ENCODE results near the gene CNIH3.

The CNIH3 gene

DNA sequence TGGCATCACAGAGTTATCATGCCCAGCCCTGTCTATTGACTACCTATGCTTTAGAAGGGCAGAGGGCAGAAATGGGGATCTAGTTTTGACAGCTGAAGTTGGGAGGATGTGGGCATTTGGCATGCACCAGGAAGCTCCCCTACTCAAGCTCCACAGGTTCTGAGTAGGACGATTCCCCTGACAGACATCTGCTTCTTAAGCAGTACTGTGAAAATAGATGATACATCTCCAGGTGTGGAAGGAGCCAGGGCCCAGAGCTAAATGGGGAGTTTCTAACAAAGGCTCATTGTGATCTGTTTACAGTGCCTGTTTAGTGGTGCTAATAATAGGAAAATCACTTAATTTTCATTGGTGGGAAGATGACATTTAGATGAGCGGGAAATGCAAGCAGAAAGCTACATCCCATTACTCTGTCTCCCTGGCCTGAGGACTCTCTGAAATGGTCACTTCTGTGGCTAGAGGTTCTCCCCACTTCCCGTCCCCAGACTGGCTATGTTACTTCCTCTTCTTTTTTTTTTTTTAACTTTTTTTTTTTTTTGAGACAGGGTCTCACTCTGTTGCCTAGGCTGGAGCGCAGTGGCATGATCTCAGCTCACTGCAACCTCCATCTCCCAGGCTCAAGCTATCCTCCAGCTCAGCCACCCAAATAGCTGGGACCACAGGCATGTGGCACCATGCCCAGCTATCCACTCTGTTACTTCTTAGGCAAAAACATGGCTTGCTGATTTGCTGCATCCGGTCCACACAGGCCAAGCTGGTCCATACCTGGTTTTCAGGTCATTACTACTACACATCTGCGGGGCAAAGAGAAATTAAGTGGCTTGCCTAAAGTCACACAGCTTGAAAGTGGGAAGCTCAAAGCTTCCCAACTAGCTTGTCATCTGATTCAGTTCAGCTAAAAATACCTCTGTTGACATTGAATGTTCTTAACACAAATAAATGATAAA lies 23.2 kb upstream of the CNIH3 start:
- in situ Hi-C loops (cut with HindIII; ENCODE audit: low sequenced_read_pairs), result no loop called here
- H3K4me3 ChIP-seq (ENCODE audit: low read depth, low read length), result no peak overlapping the region
- peak; percentile 94 for DNase-seq (ENCODE audit: low read depth, low spot score)
- TF ChIP-seq, protein P1, sequence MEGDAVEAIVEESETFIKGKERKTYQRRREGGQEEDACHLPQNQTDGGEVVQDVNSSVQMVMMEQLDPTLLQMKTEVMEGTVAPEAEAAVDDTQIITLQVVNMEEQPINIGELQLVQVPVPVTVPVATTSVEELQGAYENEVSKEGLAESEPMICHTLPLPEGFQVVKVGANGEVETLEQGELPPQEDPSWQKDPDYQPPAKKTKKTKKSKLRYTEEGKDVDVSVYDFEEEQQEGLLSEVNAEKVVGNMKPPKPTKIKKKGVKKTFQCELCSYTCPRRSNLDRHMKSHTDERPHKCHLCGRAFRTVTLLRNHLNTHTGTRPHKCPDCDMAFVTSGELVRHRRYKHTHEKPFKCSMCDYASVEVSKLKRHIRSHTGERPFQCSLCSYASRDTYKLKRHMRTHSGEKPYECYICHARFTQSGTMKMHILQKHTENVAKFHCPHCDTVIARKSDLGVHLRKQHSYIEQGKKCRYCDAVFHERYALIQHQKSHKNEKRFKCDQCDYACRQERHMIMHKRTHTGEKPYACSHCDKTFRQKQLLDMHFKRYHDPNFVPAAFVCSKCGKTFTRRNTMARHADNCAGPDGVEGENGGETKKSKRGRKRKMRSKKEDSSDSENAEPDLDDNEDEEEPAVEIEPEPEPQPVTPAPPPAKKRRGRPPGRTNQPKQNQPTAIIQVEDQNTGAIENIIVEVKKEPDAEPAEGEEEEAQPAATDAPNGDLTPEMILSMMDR (IDR thresholded peaks at IDR 0.05; ENCODE audit: low read depth, low read length), result no peak

DNA sequence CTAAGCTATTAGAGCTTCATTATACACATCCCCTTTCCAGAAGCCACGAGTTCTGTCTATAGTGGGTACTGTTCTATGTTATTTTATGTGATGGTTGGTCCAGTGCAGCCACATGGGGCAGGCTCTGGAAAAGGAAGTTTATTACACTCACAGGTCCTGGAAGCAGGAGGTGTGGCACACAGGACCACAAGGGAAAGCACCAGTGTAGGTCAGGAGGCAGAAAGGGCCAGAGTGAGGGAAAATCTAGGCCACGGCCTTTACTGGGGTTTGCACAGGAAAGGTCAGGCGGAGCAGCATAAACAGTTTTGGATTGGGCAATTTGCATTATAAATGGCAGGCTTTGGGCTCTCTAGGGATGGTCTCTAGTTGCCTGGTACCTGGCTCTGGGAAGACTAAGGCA lies 21.8 kb upstream of the CNIH3 start:
- H3K4me3 ChIP-seq (ENCODE audit: low read depth, low read length), result no peak overlapping the region
- in situ Hi-C loops (cut with HindIII; ENCODE audit: low sequenced_read_pairs), result no loop called here
- DNase-seq (ENCODE audit: low read depth, low spot score), result no peak
- TF ChIP-seq, protein P1 (IDR thresholded peaks at IDR 0.05; ENCODE audit: low read depth, low read length), result no peak

DNA sequence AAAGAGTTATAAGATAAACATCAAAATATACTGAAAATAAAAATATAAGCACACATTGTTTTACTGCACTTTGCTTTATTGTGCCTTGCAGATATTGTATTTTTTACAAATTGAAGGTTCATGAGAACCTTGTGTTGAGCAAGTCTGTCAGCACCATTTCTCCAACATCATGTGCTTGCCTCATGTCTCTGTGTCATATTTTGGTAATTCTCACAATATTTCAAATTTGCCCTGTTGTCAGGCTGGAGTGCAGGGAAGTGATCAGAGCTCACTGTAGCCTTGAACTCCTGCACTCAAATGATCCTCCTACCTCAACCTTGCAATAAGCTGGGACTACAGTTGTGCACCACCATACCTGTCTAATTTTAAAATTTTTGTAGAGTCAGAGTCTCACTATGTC lies 21.3 kb upstream of the CNIH3 start:
- no peak for DNase-seq (ENCODE audit: low read depth, low spot score)
- TF ChIP-seq, protein P1 (IDR thresholded peaks at IDR 0.05; ENCODE audit: low read depth, low read length), result no peak
- no peak overlapping the region for H3K4me3 ChIP-seq (ENCODE audit: low read depth, low read length)
- in situ Hi-C loops (cut with HindIII; ENCODE audit: low sequenced_read_pairs), result no loop called here

DNA sequence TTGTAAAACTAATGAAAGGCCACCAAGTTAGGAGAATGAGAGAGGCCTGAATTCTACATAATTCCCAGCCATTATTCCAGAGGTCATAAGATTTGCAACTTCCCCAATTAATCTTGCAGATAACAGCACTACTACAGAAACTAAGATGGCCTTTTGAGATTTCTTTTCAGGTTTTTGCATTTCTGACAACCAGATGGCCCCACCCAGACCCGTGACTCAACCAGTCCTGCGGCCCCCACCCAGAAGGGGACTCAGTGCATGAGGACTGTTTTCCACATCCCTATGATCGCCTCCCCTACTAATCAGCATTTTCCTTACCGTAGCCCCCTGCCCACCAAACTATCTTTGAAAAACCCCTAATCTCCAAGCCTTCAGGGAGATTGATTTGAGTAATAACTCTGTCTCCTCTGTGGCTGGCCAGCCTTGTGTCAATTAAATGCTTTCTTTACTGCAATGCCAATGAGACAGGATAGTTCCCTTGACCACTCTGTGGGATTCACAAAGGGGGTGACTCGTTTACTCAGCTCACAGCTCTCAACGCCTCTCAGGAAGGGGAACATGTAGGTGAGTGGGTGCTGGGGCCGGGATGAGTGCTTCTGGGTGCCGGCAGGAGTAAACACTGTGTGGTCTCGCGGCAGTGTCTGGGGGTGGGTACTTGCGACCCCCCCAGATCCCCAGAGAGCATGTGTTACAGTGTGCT lies 10.5 kb upstream of the CNIH3 start:
- TF ChIP-seq, protein P1 (IDR thresholded peaks at IDR 0.05; ENCODE audit: low read depth, low read length), result no peak
- DNase-seq (ENCODE audit: low read depth, low spot score), result no peak
- in situ Hi-C loops (cut with HindIII; ENCODE audit: low sequenced_read_pairs), result loop anchor here (25.0 kb wide), 1 partner anchor 93 kb away; no protein-coding TSS in a partner anchor
- no peak overlapping the region for H3K4me3 ChIP-seq (ENCODE audit: low read depth, low read length)

DNA sequence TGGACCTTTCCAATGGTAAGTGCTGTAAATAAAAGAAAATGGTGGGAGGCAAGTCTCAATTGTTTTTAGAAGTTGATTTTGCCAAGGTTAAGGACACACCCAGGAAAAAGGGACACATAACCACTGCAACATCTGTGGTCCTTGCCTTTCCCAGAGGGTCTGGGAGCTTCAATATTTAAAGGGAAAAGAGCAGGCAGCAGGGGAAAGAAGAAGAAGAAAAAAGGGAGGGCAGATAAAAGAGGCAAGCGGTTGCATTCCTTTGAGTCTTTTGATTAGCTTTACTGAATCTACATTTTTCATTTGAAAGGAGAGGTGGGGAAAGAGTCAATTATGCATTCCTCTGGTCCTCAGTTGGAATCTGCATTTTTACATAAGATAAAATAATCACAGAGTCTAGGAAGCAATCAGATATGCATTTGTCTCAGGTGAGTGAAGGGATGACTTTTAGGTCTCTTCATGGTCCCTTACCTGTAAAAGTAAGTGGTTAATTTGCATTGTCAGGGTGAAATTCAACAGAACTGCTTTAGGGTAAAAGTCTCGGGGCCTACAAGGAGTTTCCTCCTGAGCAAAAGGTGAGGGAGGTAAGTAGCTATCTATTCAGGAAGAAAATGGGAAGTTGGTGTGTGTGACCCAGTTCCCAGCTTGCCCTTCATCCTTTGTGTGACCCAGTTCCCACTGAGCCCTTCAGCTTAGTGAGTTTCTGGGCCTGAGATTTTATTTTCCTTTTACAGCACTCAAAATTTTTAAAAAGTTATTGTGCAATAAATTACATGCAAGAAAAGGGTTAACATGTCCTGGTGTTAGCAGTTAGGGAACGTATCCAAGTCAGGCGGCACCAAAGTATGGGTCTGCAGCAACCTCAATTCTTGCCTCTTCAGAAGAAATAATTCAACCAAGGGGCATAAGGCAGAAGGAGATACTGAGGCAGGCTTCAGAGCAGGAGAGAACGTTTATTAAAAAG lies 8.6 kb upstream of the CNIH3 start:
- TF ChIP-seq, protein P1 (IDR thresholded peaks at IDR 0.05; ENCODE audit: low read depth, low read length), result no peak
- no peak overlapping the region for H3K4me3 ChIP-seq (ENCODE audit: low read depth, low read length)
- DNase-seq (ENCODE audit: low read depth, low spot score), result no peak
- in situ Hi-C loops (cut with HindIII; ENCODE audit: low sequenced_read_pairs), result loop anchor here (25.0 kb wide), 1 partner anchor 95 kb away; no protein-coding TSS in a partner anchor

DNA sequence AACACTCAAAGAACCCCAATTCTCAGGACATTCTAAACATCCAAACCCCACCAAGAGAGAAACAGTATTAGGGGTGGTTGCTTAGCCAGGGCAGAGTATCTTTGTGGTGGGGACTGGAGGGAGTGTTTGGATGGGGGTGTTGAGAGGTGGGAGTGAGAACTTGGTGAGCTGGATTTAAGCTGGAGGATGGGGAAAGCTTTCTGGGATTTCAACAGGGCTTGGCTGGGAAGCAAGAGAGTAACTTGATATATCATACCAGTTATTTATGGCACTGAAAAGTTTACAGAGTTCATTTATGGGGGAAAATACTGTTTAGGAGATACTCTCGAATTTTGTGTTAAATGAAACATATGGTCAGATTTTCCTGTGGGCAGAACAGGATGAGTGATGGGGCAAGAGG lies 6.8 kb upstream of the CNIH3 start:
- in situ Hi-C loops (cut with HindIII; ENCODE audit: low sequenced_read_pairs), result loop anchor here (25.0 kb wide), 1 partner anchor 97 kb away; no protein-coding TSS in a partner anchor
- DNase-seq (ENCODE audit: low read depth, low spot score), result no peak
- TF ChIP-seq, protein P1 (IDR thresholded peaks at IDR 0.05; ENCODE audit: low read depth, low read length), result no peak
- H3K4me3 ChIP-seq (ENCODE audit: low read depth, low read length), result no peak overlapping the region

Data from astrocyte of the spinal cord (primary cell).